HEK293 (cell line): ENCODE data around the gene FGD6.

ENCODE experiments used
- CTCF ChIA-PET: fragments of 350-600 bp; formaldehyde crosslinking; extraction: SDS; loops from one replicate; lab custom pipeline; 2021; ENCODE audit warnings: antibody characterized with exemption; lab: Yijun Ruan, JAX
- POLR2A ChIA-PET: fragments of 300-600 bp; formaldehyde crosslinking; extraction: SDS; loops from one replicate; lab custom pipeline; 2020; ENCODE audit warnings: antibody characterized with exemption, inconsistent platforms; lab: Yijun Ruan, JAX
- H3K27ac ChIP-seq: fragments of 200-500 bp; sonication (Bioruptor generic); 2 replicates; pipeline ENCODE4 v1.5.1; 2014; ENCODE audit warnings: low read depth, low read length, control low read depth, inconsistent platforms; ENCODE audit errors: extremely low read depth
- H3K36me3 ChIP-seq, 2 experiments: fragments of 200-500 bp in 1 of 2; sonication (Bioruptor generic) in 1 of 2; 1 replicate in 1 of 2; 2 replicates in 1 of 2; pipeline ENCODE4 v1.5.1; 2014 to 2017; ENCODE audit warnings: inconsistent platforms in 2 of 2, low read length in 2 of 2; ENCODE audit not compliant: control insufficient read depth in 2 of 2, insufficient read depth in 1 of 2
- H3K4me1 ChIP-seq: fragments of 200-500 bp; sonication (Bioruptor generic); 2 replicates; pipeline ENCODE4 v1.5.1; 2014; ENCODE audit warnings: mild to moderate bottlenecking, low read length, inconsistent platforms; ENCODE audit not compliant: control insufficient read depth, insufficient read depth
- H3K4me3 ChIP-seq: 2 replicates; pipeline ENCODE4 v1.5.1; 2011; ENCODE audit warnings: low read depth, mild to moderate bottlenecking, control low read depth, low read length, moderate library complexity
- H3K9me3 ChIP-seq: fragments of 200-500 bp; sonication (Bioruptor generic); 2 replicates; pipeline ENCODE4 v1.5.1; 2014; ENCODE audit warnings: low read depth, low read length, inconsistent platforms; ENCODE audit not compliant: control insufficient read depth, insufficient read depth
- IKZF3 ChIP-seq: fragments of 450-650 bp; IDR thresholded peaks from 2 replicates; pipeline ENCODE4 v1.5.0; 2018; ENCODE audit warnings: missing biosample characterization, mild to moderate bottlenecking, missing genetic modification characterization, moderate library complexity
- KLF10 ChIP-seq: fragments of 450-650 bp; IDR thresholded peaks from 2 replicates; pipeline ENCODE4 v1.5.1; 2018; ENCODE audit warnings: missing biosample characterization, mild to moderate bottlenecking, missing genetic modification characterization
- KLF17 ChIP-seq: fragments of 450-650 bp; formaldehyde crosslinking; IDR thresholded peaks from 2 replicates; pipeline ENCODE4 v1.5.1; 2016; ENCODE audit warnings: missing biosample characterization, missing genetic modification characterization
- OSR2 ChIP-seq: fragments of 450-650 bp; formaldehyde crosslinking; IDR thresholded peaks from 2 replicates; pipeline ENCODE4 v1.5.1; 2016; ENCODE audit warnings: missing biosample characterization, missing genetic modification characterization
- PRDM4 ChIP-seq: fragments of 450-650 bp; formaldehyde crosslinking; IDR thresholded peaks from 2 replicates; pipeline ENCODE4 v1.5.1; 2017; ENCODE audit warnings: missing biosample characterization, missing genetic modification characterization
- ZFP37 ChIP-seq: fragments of 450-650 bp; formaldehyde crosslinking; IDR thresholded peaks from 2 replicates; pipeline ENCODE4 v1.5.1; 2016; ENCODE audit warnings: missing biosample characterization, missing genetic modification characterization
- ZNF10 ChIP-seq: fragments of 450-650 bp; formaldehyde crosslinking; IDR thresholded peaks from 2 replicates; pipeline ENCODE4 v1.5.1; 2017; ENCODE audit warnings: missing biosample characterization, missing genetic modification characterization
- ZNF19 ChIP-seq: fragments of 450-650 bp; formaldehyde crosslinking; IDR thresholded peaks from 2 replicates; pipeline ENCODE4; 2016; ENCODE audit warnings: missing biosample characterization, missing genetic modification characterization, low read depth
- ZNF214 ChIP-seq: fragments of 450-650 bp; formaldehyde crosslinking; IDR thresholded peaks from 2 replicates; pipeline ENCODE4 v1.5.1; 2017; ENCODE audit warnings: missing biosample characterization, mild to moderate bottlenecking, missing genetic modification characterization, borderline replicate concordance
- ZNF239 ChIP-seq: fragments of 450-650 bp; formaldehyde crosslinking; IDR thresholded peaks from 2 replicates; pipeline ENCODE4 v1.5.1; 2016; ENCODE audit warnings: missing biosample characterization, missing genetic modification characterization
- ZNF280C ChIP-seq: fragments of 450-650 bp; formaldehyde crosslinking; IDR thresholded peaks from 2 replicates; pipeline ENCODE4 v1.5.1; 2016; ENCODE audit warnings: missing biosample characterization, missing genetic modification characterization
- ZNF311 ChIP-seq: fragments of 450-650 bp; formaldehyde crosslinking; IDR thresholded peaks from 2 replicates; pipeline ENCODE4 v1.5.1; 2017; ENCODE audit warnings: missing biosample characterization, missing genetic modification characterization, borderline replicate concordance
- ZNF366 ChIP-seq: fragments of 450-650 bp; formaldehyde crosslinking; conservative IDR thresholded peaks from 2 replicates; pipeline ENCODE4 v1.5.1; 2016; ENCODE audit warnings: missing biosample characterization, missing genetic modification characterization
- ZNF529 ChIP-seq: fragments of 450-650 bp; formaldehyde crosslinking; IDR thresholded peaks from 2 replicates; pipeline ENCODE4 v1.5.1; 2017; ENCODE audit warnings: missing genetic modification characterization, missing biosample characterization; ENCODE audit not compliant: insufficient replicate concordance
- ZNF530 ChIP-seq: fragments of 450-650 bp; formaldehyde crosslinking; IDR thresholded peaks from 2 replicates; pipeline ENCODE4 v1.5.1; 2016; ENCODE audit warnings: low read depth, missing biosample characterization, missing genetic modification characterization
- ZNF548 ChIP-seq: fragments of 450-650 bp; formaldehyde crosslinking; IDR thresholded peaks from 2 replicates; pipeline ENCODE4 v1.5.1; 2016; ENCODE audit warnings: missing biosample characterization, missing genetic modification characterization
- ZNF654 ChIP-seq: fragments of 450-650 bp; formaldehyde crosslinking; IDR thresholded peaks from 2 replicates; pipeline ENCODE4 v1.5.1; 2016; ENCODE audit warnings: low read depth, missing biosample characterization, missing genetic modification characterization
- ZNF664 ChIP-seq: fragments of 450-650 bp; formaldehyde crosslinking; IDR thresholded peaks from 2 replicates; pipeline ENCODE4 v1.5.1; 2016; ENCODE audit warnings: missing biosample characterization, missing genetic modification characterization
- TF ChIP-seq, protein P1 (sequence below): fragments of 450-650 bp; formaldehyde crosslinking; IDR thresholded peaks from 2 replicates; pipeline ENCODE4 v1.5.1; 2017; ENCODE audit warnings: missing biosample characterization, missing genetic modification characterization
- TF ChIP-seq, protein P2 (sequence below): fragments of 450-650 bp; formaldehyde crosslinking; IDR thresholded peaks from 2 replicates; pipeline ENCODE4 v1.5.1; 2016; ENCODE audit warnings: missing biosample characterization, missing genetic modification characterization

The FGD6 gene

DNA sequence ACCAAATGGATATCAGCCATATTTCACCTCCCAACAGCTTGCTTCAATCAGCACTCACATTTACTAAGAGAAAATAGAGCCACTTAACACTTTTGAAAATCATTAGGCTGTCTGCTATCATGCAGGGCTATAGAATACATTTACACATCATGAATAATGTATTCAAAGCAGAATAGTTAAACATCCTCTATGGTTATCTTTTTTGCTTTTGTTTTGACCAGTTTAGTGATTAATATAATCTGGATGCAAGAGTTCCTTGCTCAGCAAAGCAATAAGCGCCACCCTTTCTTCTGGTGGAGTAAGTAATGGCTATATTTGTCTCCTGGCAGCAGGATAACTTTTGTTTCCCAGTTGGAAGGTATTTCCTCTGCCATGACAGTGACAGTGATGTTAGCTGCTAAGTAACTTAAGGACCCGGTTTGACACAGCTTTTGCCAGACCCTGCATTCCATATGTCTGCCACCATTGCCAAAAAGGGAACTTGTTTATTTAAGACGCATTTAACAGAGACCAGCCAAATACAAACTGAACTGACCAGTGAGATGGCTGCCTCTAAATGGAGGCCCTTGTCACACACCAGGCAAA lies 73.6 kb downstream of the FGD6 start:
- Histone ChIP-seq H3K36me3 (no peaks in the 10 kb centered on the region; a peak in 1 of 3 replicates), H3K9me3 (no peaks in the 10 kb centered on the region), H3K4me1 (peaks cover 4% of the 10 kb centered on the region; the same call in 1 of the 2 replicates), H3K4me3 (no peak overlapping the region), H3K27ac (no peak overlapping the region)
- ChIA-PET POLR2A (no interaction called here), CTCF (interaction anchor here (0.6 to 0.7 kb wide), 3 partner anchors 21 to 598 kb away, joined by 3 read pairs; no protein-coding TSS in a partner anchor)
- TF ChIP-seq, protein P1, sequence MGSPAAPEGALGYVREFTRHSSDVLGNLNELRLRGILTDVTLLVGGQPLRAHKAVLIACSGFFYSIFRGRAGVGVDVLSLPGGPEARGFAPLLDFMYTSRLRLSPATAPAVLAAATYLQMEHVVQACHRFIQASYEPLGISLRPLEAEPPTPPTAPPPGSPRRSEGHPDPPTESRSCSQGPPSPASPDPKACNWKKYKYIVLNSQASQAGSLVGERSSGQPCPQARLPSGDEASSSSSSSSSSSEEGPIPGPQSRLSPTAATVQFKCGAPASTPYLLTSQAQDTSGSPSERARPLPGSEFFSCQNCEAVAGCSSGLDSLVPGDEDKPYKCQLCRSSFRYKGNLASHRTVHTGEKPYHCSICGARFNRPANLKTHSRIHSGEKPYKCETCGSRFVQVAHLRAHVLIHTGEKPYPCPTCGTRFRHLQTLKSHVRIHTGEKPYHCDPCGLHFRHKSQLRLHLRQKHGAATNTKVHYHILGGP (tag by site-specific recombination), result no peak
- TF ChIP-seq KLF17 (tag by site-specific recombination) (no peak), ZNF529 (tag by site-specific recombination) (no peak), PRDM4 (no peak), OSR2 (no peak), ZNF19 (no peak), IKZF3 (tag by site-specific recombination) (no peak), ZNF366 (no peak), ZFP37 (tag by site-specific recombination) (no peak), ZNF10 (tag by site-specific recombination) (no peak), ZNF311 (no peak), KLF10 (tag by site-specific recombination) (no peak), ZNF239 (tag by site-specific recombination) (no peak), ZNF664 (no peak), ZNF214 (tag by site-specific recombination) (no peak), ZNF280C (tag by site-specific recombination) (no peak), ZNF548 (tag by site-specific recombination) (no peak), ZNF654 (no peak), ZNF530 (tag by site-specific recombination) (no peak)
- TF ChIP-seq, protein P2, sequence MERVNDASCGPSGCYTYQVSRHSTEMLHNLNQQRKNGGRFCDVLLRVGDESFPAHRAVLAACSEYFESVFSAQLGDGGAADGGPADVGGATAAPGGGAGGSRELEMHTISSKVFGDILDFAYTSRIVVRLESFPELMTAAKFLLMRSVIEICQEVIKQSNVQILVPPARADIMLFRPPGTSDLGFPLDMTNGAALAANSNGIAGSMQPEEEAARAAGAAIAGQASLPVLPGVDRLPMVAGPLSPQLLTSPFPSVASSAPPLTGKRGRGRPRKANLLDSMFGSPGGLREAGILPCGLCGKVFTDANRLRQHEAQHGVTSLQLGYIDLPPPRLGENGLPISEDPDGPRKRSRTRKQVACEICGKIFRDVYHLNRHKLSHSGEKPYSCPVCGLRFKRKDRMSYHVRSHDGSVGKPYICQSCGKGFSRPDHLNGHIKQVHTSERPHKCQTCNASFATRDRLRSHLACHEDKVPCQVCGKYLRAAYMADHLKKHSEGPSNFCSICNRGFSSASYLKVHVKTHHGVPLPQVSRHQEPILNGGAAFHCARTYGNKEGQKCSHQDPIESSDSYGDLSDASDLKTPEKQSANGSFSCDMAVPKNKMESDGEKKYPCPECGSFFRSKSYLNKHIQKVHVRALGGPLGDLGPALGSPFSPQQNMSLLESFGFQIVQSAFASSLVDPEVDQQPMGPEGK, result no peak
